CD4-positive, alpha-beta T cell (primary cell): ENCODE results near the gene PRCP. TPM values are rescaled to one million over a fixed set of nuclear protein-coding genes. Genes with fewer than 3 reads are reported as not detected.
"Not testable (repeated sequence)": the region's sequence is repeated elsewhere in the genome, so short reads cannot be mapped to it uniquely, and the experiment has no call there.

Experiments
- ATAC-seq: fragments of 200-7000 bp; cut with Tn5 transposase; one replicate; pipeline ENCODE4 v1.10.0; 2022; ENCODE audit warnings: mild to moderate bottlenecking; ENCODE audit not compliant: poor library complexity
- CTCF ChIA-PET: fragments of 350-600 bp; sonication (Branson Sonifier 250); formaldehyde crosslinking; loops from one replicate; lab custom pipeline; 2021; ENCODE audit warnings: antibody characterized with exemption, inconsistent platforms; lab: Charles Lee
- POLR2A ChIA-PET: fragments of 350-600 bp; sonication (Branson Sonifier 250); formaldehyde crosslinking; loops from one replicate; lab custom pipeline; 2021; ENCODE audit warnings: antibody characterized with exemption, inconsistent platforms; lab: Charles Lee
- DNase-seq, 14 experiments: peaks; one replicate each; pipeline ENCODE4 v3.0.0-alpha.2; 2013 to 2020; ENCODE audit warnings: mixed read lengths in 2 of 14
- H3K27ac ChIP-seq, 2 donors: one replicate each; pipeline versions ENCODE4 v1.5.1 to v1.7.0; 2013; ENCODE audit warnings: low read length in 2 of 2, low read depth in 1 of 2, mild to moderate bottlenecking in 1 of 2
- H3K27me3 ChIP-seq, 2 experiments: 1 replicate in 1 of 2; 2 replicates in 1 of 2; pipeline versions ENCODE4 v1.6.1 to v1.7.0; 2013; ENCODE audit warnings: low read length in 2 of 2, control low read depth in 1 of 2, mild to moderate bottlenecking in 1 of 2, moderate library complexity in 1 of 2; ENCODE audit not compliant: insufficient read depth in 2 of 2, control insufficient read depth in 1 of 2
- H3K36me3 ChIP-seq: one replicate; pipeline ENCODE4 v1.6.1; 2013; ENCODE audit warnings: low read length, control low read depth; ENCODE audit not compliant: insufficient read depth
- H3K4me1 ChIP-seq: one replicate; pipeline ENCODE4 v1.6.1; 2013; ENCODE audit warnings: low read length, control low read depth; ENCODE audit not compliant: insufficient read depth
- H3K4me3 ChIP-seq: one replicate; pipeline ENCODE4 v1.5.1; 2013; ENCODE audit warnings: mild to moderate bottlenecking, low read length, moderate library complexity
- H3K9me3 ChIP-seq, 2 experiments: 1 replicate in 1 of 2; 2 replicates in 1 of 2; pipeline versions ENCODE4 v1.6.1 to v1.7.0; 2013; ENCODE audit warnings: low read length in 2 of 2, mild to moderate bottlenecking in 2 of 2, control low read depth in 1 of 2, moderate library complexity in 1 of 2; ENCODE audit not compliant: control insufficient read depth in 1 of 2, insufficient read depth in 1 of 2
- H3K27ac Mint-ChIP-seq: one replicate; pipeline ENCODE4 v1.8.0; 2020; ENCODE audit warnings: mixed read lengths
- H3K27me3 Mint-ChIP-seq: one replicate; pipeline ENCODE4 v1.8.0; 2021; ENCODE audit warnings: mixed read lengths
- H3K36me3 Mint-ChIP-seq: one replicate; pipeline ENCODE4 v1.8.0; 2021; ENCODE audit warnings: low read depth, mixed read lengths
- H3K4me1 Mint-ChIP-seq: one replicate; pipeline ENCODE4 v1.8.0; 2021; ENCODE audit warnings: low read depth, mixed read lengths
- H3K4me3 Mint-ChIP-seq: one replicate; pipeline ENCODE4 v1.8.0; 2020; ENCODE audit warnings: mild to moderate bottlenecking, mixed read lengths
- H3K9me3 Mint-ChIP-seq: one replicate; pipeline ENCODE4 v1.8.0; 2020; ENCODE audit warnings: mixed read lengths
- CTCF ChIP-seq: fragments of 200-600 bp; IDR thresholded peaks from one replicate; pipeline ENCODE4 v1.8.0; 2022; ENCODE audit warnings: antibody characterized with exemption, mild to moderate bottlenecking
- intact Hi-C, 2 experiments: fragments of 100-400 bp; cut with DNase I in 1 of 2; cut with micrococcal nuclease in 1 of 2; formaldehyde crosslinking; loops; one replicate each; pipeline versions ENCODE4 v1.15.1 to v1.9.0; 2023 to 2025; cut with DNase I, micrococcal nuclease
- total RNA-seq, 174 experiments: library from RNA in 2 of 174; stranded (reverse) in 2 of 174; gene quantifications; one replicate each; pipeline ENCODE4 v1.2.3 and lab custom pipeline; 2021 to 2026

The PRCP gene
- total RNA-seq, 2 experiments from 2014 or later = 13.7 to 16.0 TPM

DNA sequence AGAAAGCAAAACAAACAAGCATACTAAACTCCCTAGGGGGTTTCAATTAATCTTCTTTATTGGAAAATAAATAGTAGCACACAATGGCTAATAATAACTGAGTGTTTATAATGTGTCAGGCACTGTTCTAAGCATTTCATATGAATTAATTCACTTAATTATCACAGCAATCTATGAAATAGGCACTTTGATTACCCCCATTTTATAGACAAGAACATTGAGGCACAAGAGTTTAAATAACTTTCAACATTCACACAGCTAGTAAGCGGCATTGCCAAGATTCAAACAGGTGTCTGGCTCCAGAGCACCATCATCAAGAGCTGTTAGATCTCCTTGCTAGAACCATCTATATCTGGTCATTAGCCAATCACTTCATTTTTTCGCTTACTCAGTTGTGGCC lies 43.1 kb downstream of the PRCP start:
- intact Hi-C loops = no loop called here
- Mint-ChIP-seq H3K4me3 (no peak overlapping the region), H3K4me1 (no peaks in the 10 kb centered on the region), H3K27me3 (no peaks in the 10 kb centered on the region), H3K36me3 (peaks cover 16% of the 10 kb centered on the region), H3K27ac (no peak overlapping the region), H3K9me3 (no peaks in the 10 kb centered on the region)
- H3K27me3 ChIP-seq = no peaks in the 10 kb centered on the region
- no peak overlapping the region for H3K27ac ChIP-seq
- H3K4me3 ChIP-seq = no peak overlapping the region
- H3K9me3 ChIP-seq = no peaks in the 10 kb centered on the region
- TF ChIP-seq CTCF = no peak
- no peaks in the 10 kb centered on the region for H3K36me3 ChIP-seq
- no peak for ATAC-seq
- DNase-seq = no peak
- H3K4me1 ChIP-seq = no peaks in the 10 kb centered on the region
- ChIA-PET POLR2A (no interaction called here), CTCF (no interaction called here)

DNA sequence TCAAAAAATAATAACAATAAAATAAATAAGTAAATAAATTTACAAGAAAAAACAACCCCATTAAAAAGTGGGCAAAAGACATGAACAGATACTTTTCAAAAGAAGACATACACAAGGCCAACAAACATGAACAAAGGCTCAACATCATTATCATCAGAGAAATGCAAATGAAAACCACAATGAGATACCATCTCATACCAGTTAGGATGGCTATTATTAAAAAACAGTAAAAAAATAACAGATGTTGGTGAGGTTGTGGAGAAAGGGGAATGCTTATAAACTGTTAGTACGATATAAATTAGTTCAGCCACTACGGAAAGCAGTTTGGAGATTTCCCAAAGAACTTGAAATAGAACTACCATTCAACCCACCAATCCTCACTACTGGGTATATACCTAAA lies 44.6 kb downstream of the PRCP start:
- DNase-seq (no peak), ATAC-seq (no peak)
- ChIA-PET POLR2A (no interaction called here), CTCF (no interaction called here)
- no peaks in the 10 kb centered on the region for H3K9me3 ChIP-seq
- no peaks in the 10 kb centered on the region for H3K36me3 ChIP-seq
- H3K27me3 ChIP-seq = no peaks in the 10 kb centered on the region
- H3K4me3 ChIP-seq = no peak overlapping the region
- TF ChIP-seq CTCF = no peak
- intact Hi-C loops = no loop called here
- Mint-ChIP-seq H3K4me1 (no peaks in the 10 kb centered on the region), H3K4me3 (no peak overlapping the region), H3K9me3 (no peaks in the 10 kb centered on the region), H3K27ac (no peak overlapping the region), H3K36me3 (peaks cover 24% of the 10 kb centered on the region), H3K27me3 (no peaks in the 10 kb centered on the region)
- no peaks in the 10 kb centered on the region for H3K4me1 ChIP-seq
- H3K27ac ChIP-seq = no peak overlapping the region

- CTCF ChIA-PET, H3K27ac Mint-ChIP-seq, intact Hi-C loops, ATAC-seq, H3K4me1 ChIP-seq, H3K27ac ChIP-seq, DNase-seq, H3K36me3 ChIP-seq, POLR2A ChIA-PET, H3K9me3 Mint-ChIP-seq, H3K4me3 Mint-ChIP-seq, H3K27me3 Mint-ChIP-seq, H3K4me3 ChIP-seq, H3K4me1 Mint-ChIP-seq, H3K27me3 ChIP-seq, H3K9me3 ChIP-seq: not testable (repeated sequence)
- H3K36me3 Mint-ChIP-seq = peaks cover 28% of the 10 kb centered on the region
Measured at GRCh38 chr11:82854916-82855315, 45.3 kb downstream of the PRCP start.

DNA sequence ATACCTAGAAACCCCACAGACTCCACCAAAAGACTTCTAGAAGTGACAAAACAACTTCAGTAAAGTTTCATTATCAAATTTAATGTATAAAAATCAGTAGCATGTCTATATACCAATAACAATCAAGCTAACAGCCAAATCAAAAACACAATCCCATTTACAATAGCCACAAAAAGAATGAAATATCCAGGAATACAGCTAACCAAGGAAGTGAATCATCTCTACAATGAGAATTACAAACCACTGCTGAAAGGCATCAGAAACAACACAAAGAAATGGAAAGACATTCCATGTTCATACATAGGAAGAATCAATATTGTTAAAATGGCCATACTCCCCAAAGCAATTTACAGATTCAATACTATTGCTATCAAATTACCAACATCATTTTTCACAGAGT lies 46.0 kb downstream of the PRCP start:
- no peak overlapping the region for H3K27ac Mint-ChIP-seq
- ATAC-seq (no peak), DNase-seq (no peak)
- Histone ChIP-seq H3K9me3 (no peaks in the 10 kb centered on the region), H3K4me1 (no peaks in the 10 kb centered on the region), H3K4me3 (no peak overlapping the region), H3K27me3 (no peaks in the 10 kb centered on the region), H3K36me3 (peaks cover 5% of the 10 kb centered on the region), H3K27ac (no peak overlapping the region)
- no peaks in the 10 kb centered on the region for H3K9me3 Mint-ChIP-seq
- no peaks in the 10 kb centered on the region for H3K27me3 Mint-ChIP-seq
- no peak for TF ChIP-seq CTCF
- ChIA-PET CTCF (no interaction called here), POLR2A (no interaction called here)
- H3K4me1 Mint-ChIP-seq = no peaks in the 10 kb centered on the region
- H3K4me3 Mint-ChIP-seq = no peak overlapping the region
- peaks cover 33% of the 10 kb centered on the region for H3K36me3 Mint-ChIP-seq
- intact Hi-C loops = no loop called here
